Spleen (tissue), 11 donors: Measurements from ENCODE around the gene PHF10. TPM values are rescaled to one million over a fixed set of nuclear protein-coding genes. Genes with fewer than 3 reads are reported as not detected.
A peak's percentile ranks its signal among the peaks of the same experiment; 100 is the strongest.

Experiments used
- DNase-seq: peaks from one replicate; pipeline ENCODE4 v3.0.0-alpha.2; 2020
- H3K27ac ChIP-seq, 8 donors: fragments of 200-600 bp; sonication (generic) in 7 of 8; 1 replicate in 4 of 8; 2 replicates in 4 of 8; pipeline versions ENCODE4 v1.5.0 to v1.8.0; 2016 to 2021; ENCODE audit warnings: inconsistent platforms in 4 of 8, mild to moderate bottlenecking in 4 of 8, moderate library complexity in 1 of 8
- H3K27me3 ChIP-seq, 7 donors: fragments of 200-600 bp; sonication (generic) in 6 of 7; replicated peaks in 1 of 7; 1 replicate in 4 of 7; 2 replicates in 3 of 7; pipeline versions ENCODE4 v1.5.0 to v1.8.0; 2016 to 2021; ENCODE audit warnings: inconsistent platforms in 3 of 7, mild to moderate bottlenecking in 1 of 7
- H3K36me3 ChIP-seq, 6 donors: fragments of 200-600 bp; sonication (generic) in 5 of 6; 1 replicate in 4 of 6; 2 replicates in 2 of 6; pipeline versions ENCODE4 v1.5.0 to v1.8.0; 2016 to 2021; ENCODE audit warnings: inconsistent platforms in 2 of 6
- H3K4me1 ChIP-seq, 6 donors: fragments of 200-600 bp; sonication (generic) in 5 of 6; 1 replicate in 3 of 6; 2 replicates in 3 of 6; pipeline versions ENCODE4 v1.5.0 to v1.8.0; 2016 to 2021; ENCODE audit warnings: inconsistent platforms in 3 of 6
- H3K4me3 ChIP-seq, 8 donors: fragments of 200-600 bp; sonication (generic) in 7 of 8; 1 replicate in 4 of 8; 2 replicates in 4 of 8; pipeline versions ENCODE4 v1.5.0 to v1.8.0; 2016 to 2021; ENCODE audit warnings: inconsistent platforms in 4 of 8, mild to moderate bottlenecking in 4 of 8, moderate library complexity in 2 of 8
- H3K9me3 ChIP-seq, 8 donors: fragments of 200-600 bp; sonication (generic) in 7 of 8; 1 replicate in 4 of 8; 2 replicates in 4 of 8; pipeline versions ENCODE4 v1.5.0 to v1.8.0; 2016 to 2021; ENCODE audit warnings: inconsistent platforms in 4 of 8
- POLR2A ChIP-seq, 3 donors: fragments of 450-650 bp; IDR thresholded peaks; one replicate each; pipeline ENCODE4 v1.5.1; 2017; ENCODE audit warnings: antibody characterized with exemption in 3 of 3, mild to moderate bottlenecking in 1 of 3
- POLR2AphosphoS5 ChIP-seq, 3 donors: sonication (generic); formaldehyde crosslinking; IDR thresholded peaks; one replicate each; pipeline ENCODE4 v1.5.1; 2017; ENCODE audit warnings: antibody characterized with exemption in 3 of 3
- WGBS, 5 donors: extraction: QIAGEN DNeasy Blood & Tissue Kit in 3 of 5; methylation state at CpG; one replicate each; pipeline versions ENCODE4 v1.1.5 to v1.1.7; 2013 to 2018; 5-methylcytosine and 5-hydroxymethylcytosine counted together
- intact Hi-C: fragments of 100-400 bp; cut with DNase I; formaldehyde crosslinking; loops from one replicate; pipeline ENCODE4 v1.15.0; 2023; ENCODE audit warnings: low total_unique reads
- polyA plus RNA-seq, 3 donors: library from polyadenylated mRNA; stranded (reverse); fragments of 200-250 nt; gene quantifications; one replicate each; pipeline ENCODE4 v1.2.1, GENCODE V29; 2013
- total RNA-seq, 7 donors: library from RNA; depleted of rRNA in 3 of 7; stranded (reverse); fragments of >200 nt in 3 of 7; fragmentation: NEBNext Ultra II Directional in 4 of 7; extraction: Animal tissue kit (Norgen Biotek cat#: 25700) in 4 of 7; gene quantifications; one replicate each; pipeline versions ENCODE4 v1.1.0 to v1.2.1, GENCODE V29; 2016 to 2021
- TF ChIP-seq, protein P1 (sequence below), 11 experiments: fragments of 200-600 bp in 7 of 11; fragments of 450-650 bp in 4 of 11; sonication (generic) in 4 of 11; IDR thresholded peaks in 8 of 11; conservative IDR thresholded peaks in 3 of 11; 1 replicate in 7 of 11; 2 replicates in 4 of 11; pipeline versions ENCODE4 v1.4.0 to v1.8.0; 2016 to 2021; ENCODE audit warnings: antibody characterized with exemption in 11 of 11, inconsistent platforms in 4 of 11, mild to moderate bottlenecking in 1 of 11
- donor health status: healthy with polysubstance abuse.
- donor health status: DM: no; HTN: no; CAD: no; lungs with moderate emphysema.
- donor health status: DM: no; HTN: no; CAD: no.
- donor health status: Bipolar disorder and iron deficiency.
- donor health status: healthy.
- donor health status: DM: no; HTN: no; CAD: no.
- donor health status: DM: yes; HTN: yes; CAD: no.

The PHF10 gene
- total and polyA plus RNA-seq, 10 donors: 36.7 to 102 (median 58.0) TPM

DNA sequence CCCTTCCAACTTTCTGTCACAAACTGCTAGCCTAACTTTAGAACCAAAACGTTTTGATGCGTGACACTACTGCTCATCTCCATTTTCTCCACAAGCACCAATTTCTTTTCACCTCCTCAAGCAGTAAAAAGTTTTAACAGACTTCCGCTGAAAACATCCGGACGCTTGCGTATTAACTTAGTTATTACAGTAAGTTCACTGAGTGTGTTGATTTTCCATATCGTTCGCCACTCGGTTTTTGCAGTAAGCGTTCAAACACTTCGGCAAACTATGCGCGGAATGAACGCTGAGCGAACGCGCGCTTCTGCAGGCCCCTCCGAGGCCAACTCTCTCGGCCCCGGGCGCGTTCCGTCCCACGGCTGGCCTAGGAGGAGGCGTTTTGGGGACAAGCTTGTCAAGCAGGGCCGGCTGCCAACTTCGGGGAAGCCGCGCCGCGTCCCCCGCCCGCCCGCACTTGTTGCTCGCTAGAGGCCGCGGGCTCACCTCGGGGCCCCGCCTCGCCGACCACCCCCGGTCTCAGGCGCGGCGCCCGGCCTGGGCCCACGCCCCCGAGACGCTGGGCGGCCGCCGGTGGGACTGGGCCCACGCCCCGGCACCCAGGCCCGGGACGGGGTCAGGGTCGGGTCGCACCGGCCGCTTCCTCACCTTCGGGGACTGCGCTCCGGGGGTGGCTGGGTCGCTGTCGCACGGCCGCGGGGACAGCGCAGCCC, 945 bp downstream of the PHF10 start:
- Histone ChIP-seq H3K9me3 (no peaks in the 10 kb centered on the region), H3K27ac (peak overlapping the region; percentile 73 to 98 (median 94)), H3K4me1 (peaks cover 23 to 62% (median 43%) of the 10 kb centered on the region in 6 donors), H3K27me3 (no peaks in the 10 kb centered on the region), H3K4me3 (peak overlapping the region; percentile 44 to 91 (median 67)), H3K36me3 (peaks cover 0 to 7% (median 0%) of the 10 kb centered on the region in 6 donors)
- intact Hi-C loops: no loop called here
- WGBS, 5 donors: 0 to 1% (median 1%) methylated on average over 29 to 70 of the region's 70 CpGs
- DNase-seq: peak; percentile 94
- no peak for TF ChIP-seq POLR2A (IDR thresholded peaks at IDR 0.05)
- TF ChIP-seq, protein P1, sequence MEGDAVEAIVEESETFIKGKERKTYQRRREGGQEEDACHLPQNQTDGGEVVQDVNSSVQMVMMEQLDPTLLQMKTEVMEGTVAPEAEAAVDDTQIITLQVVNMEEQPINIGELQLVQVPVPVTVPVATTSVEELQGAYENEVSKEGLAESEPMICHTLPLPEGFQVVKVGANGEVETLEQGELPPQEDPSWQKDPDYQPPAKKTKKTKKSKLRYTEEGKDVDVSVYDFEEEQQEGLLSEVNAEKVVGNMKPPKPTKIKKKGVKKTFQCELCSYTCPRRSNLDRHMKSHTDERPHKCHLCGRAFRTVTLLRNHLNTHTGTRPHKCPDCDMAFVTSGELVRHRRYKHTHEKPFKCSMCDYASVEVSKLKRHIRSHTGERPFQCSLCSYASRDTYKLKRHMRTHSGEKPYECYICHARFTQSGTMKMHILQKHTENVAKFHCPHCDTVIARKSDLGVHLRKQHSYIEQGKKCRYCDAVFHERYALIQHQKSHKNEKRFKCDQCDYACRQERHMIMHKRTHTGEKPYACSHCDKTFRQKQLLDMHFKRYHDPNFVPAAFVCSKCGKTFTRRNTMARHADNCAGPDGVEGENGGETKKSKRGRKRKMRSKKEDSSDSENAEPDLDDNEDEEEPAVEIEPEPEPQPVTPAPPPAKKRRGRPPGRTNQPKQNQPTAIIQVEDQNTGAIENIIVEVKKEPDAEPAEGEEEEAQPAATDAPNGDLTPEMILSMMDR (IDR thresholded peaks at IDR 0.05 in 8 of 11, conservative IDR thresholded peaks at IDR 0.05 in 3 of 11): no peak
- peak; percentile 75 to 87 (median 77) for TF ChIP-seq POLR2AphosphoS5 (IDR thresholded peaks at IDR 0.05)

DNA sequence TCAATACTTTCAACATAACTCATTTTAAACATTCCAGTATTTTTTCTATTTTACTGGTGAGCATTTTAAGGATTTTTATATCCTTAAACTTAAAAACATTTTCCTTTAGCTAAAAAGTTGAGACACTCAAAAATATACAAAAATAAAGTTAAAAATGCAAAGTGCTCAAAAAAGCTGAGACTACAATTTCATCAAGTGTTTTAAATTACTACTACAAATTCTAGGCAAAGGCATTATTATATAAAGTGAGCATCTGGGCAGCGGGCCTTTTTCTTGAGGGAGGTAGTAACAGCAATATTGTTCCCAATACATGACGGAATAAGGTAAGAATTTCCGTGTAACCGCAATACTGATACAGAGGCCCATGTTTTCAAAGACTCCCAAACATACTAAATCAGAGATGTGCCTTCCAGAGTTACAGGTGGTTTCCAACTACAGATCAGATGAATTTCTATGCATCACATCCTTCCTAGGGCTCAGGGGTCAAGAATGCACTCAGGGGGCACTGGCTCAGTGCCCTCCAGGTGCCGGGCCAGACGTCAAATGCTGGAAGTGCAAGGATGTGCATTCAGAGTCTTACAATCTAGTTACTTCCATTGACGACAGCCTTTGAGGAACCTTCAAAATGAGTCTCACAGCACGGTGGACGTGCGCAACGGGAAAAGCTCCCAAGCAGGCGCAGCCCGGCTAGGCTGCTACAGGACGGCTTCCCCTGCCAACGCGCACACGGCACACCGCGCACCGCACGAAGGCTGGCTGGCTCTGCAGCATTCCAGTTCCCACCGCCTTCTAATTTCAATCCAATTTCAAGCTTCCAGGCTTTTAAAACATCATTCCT, 1.7 kb downstream of the PHF10 start:
- peaks cover 0 to 11% (median 0%) of the 10 kb centered on the region in 6 donors for H3K36me3 ChIP-seq
- peak; percentile 87 for DNase-seq
- intact Hi-C loops: no loop called here
- H3K9me3 ChIP-seq: no peaks in the 10 kb centered on the region
- TF ChIP-seq, protein P1 (IDR thresholded peaks at IDR 0.05 in 8 of 11, conservative IDR thresholded peaks at IDR 0.05 in 3 of 11): no peak
- TF ChIP-seq POLR2AphosphoS5 (IDR thresholded peaks at IDR 0.05): no peak
- TF ChIP-seq POLR2A (IDR thresholded peaks at IDR 0.05): no peak
- H3K4me3 ChIP-seq: peak overlapping the region; percentile 44 to 91 (median 67)
- 5 to 7% (median 6%) methylated on average over 21 to 22 of the region's 22 CpGs for WGBS, 5 donors
- H3K27me3 ChIP-seq: no peaks in the 10 kb centered on the region
- H3K4me1 ChIP-seq: peaks cover 23 to 69% (median 43%) of the 10 kb centered on the region in 6 donors
- peak overlapping the region; percentile 73 to 98 (median 94) for H3K27ac ChIP-seq

DNA sequence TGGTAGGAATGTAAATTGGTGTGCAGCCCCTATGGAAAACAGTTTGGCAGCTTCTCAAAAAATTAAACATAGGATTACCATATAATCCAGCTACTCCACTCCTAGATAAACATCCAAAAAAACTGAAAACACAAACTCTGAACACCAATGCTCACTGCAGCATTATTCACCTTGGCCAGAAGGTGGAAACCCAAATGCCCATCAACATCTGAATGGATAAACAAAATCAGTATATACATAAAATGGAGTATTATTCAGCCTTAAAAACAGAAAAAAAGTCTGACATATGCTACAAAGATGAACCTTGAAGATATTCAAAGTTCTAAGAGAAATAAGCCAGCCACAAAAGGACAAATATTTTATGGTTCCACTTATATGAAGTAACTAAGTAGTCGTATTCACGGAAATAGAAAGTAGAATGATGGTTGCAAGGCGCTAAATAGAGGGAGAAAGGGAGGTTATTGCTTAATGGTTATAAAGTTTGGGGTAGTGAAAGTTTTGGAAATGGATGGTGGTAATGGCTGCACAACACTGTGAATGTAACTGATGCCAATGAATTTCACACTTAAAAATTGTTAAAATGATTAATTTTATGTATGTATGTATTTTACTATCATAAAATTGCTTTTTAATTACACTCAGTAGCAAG, 4.0 kb downstream of the PHF10 start:
- 83 to 98% (median 90%) methylated on average over 3 of the region's 3 CpGs for WGBS, 5 donors
- peaks cover 23 to 69% (median 39%) of the 10 kb centered on the region in 6 donors for H3K4me1 ChIP-seq
- H3K27me3 ChIP-seq: no peaks in the 10 kb centered on the region
- no peak overlapping the region for H3K4me3 ChIP-seq
- TF ChIP-seq POLR2A (IDR thresholded peaks at IDR 0.05) (no peak), POLR2AphosphoS5 (IDR thresholded peaks at IDR 0.05) (no peak)
- TF ChIP-seq, protein P1 (IDR thresholded peaks at IDR 0.05 in 8 of 11, conservative IDR thresholded peaks at IDR 0.05 in 3 of 11): no peak
- no peak for DNase-seq
- H3K36me3 ChIP-seq: peaks cover 0 to 33% (median 15%) of the 10 kb centered on the region in 6 donors
- intact Hi-C loops: no loop called here
- H3K9me3 ChIP-seq: no peaks in the 10 kb centered on the region
- peak overlapping the region in 1 of 8 donors; percentile 3 for H3K27ac ChIP-seq
